Keratinocyte (primary cell): ENCODE results near the gene ELAVL2. TPM values are rescaled to one million over a fixed set of nuclear protein-coding genes. Genes with fewer than 3 reads are reported as not detected.

ENCODE experiments used
- DNase-seq: peaks from one replicate; pipeline ENCODE4 v3.0.0-alpha.2; 2011; ENCODE audit warnings: low read depth, missing footprints, low spot score
- FAIRE-seq: peaks from 2 replicates; lab custom pipeline; 2011; peaks lifted over from hg19 to GRCh38; lab: Jason Lieb, UNC
- H2AFZ ChIP-seq: 2 replicates; pipeline ENCODE4 v1.6.0; 2012; ENCODE audit warnings: low read length, control low read depth, inconsistent platforms; ENCODE audit not compliant: control insufficient read depth
- H3K27ac ChIP-seq: 2 replicates; pipeline ENCODE4 v1.5.1; 2011; ENCODE audit warnings: low read length; ENCODE audit not compliant: control insufficient read depth, insufficient read depth
- H3K27me3 ChIP-seq: 3 replicates; pipeline ENCODE4 v1.6.0; 2011; ENCODE audit warnings: low read length; ENCODE audit not compliant: control insufficient read depth, insufficient read depth; ENCODE audit errors: extremely low read depth
- H3K36me3 ChIP-seq, 2 experiments: 2 replicates in 1 of 2; 3 replicates in 1 of 2; pipeline ENCODE4 v1.5.1; 2011; ENCODE audit warnings: low read length in 2 of 2, mild to moderate bottlenecking in 1 of 2; ENCODE audit not compliant: control insufficient read depth in 2 of 2, insufficient read depth in 2 of 2; ENCODE audit errors: extremely low read depth in 1 of 2
- H3K4me1 ChIP-seq: 3 replicates; pipeline ENCODE4 v1.5.1; 2011; ENCODE audit warnings: low read length; ENCODE audit not compliant: control insufficient read depth, insufficient read depth; ENCODE audit errors: extremely low read depth
- H3K4me2 ChIP-seq: 3 replicates; pipeline ENCODE4 v1.6.0; 2011; ENCODE audit warnings: low read depth, low read length; ENCODE audit not compliant: control insufficient read depth, insufficient read depth; ENCODE audit errors: extremely low read depth
- H3K4me3 ChIP-seq, 3 experiments: fragments of 200-600 bp in 1 of 3; sonication (generic) in 1 of 3; 2 replicates in 2 of 3; 3 replicates in 1 of 3; pipeline ENCODE4 v1.5.1; 2011 to 2016; ENCODE audit warnings: low read length in 3 of 3, mild to moderate bottlenecking in 3 of 3, control low read depth in 2 of 3, inconsistent platforms in 1 of 3, low read depth in 1 of 3, mixed read lengths in 1 of 3, mixed run types in 1 of 3, moderate library complexity in 1 of 3; ENCODE audit not compliant: control insufficient read depth in 2 of 3, insufficient read depth in 2 of 3; ENCODE audit errors: extremely low read depth in 1 of 3
- H3K79me2 ChIP-seq: 2 replicates; pipeline ENCODE4 v1.6.0; 2012; ENCODE audit warnings: low read length; ENCODE audit not compliant: control insufficient read depth, insufficient read depth
- H3K9ac ChIP-seq: 3 replicates; pipeline ENCODE4 v1.6.0; 2011; ENCODE audit warnings: low read length; ENCODE audit not compliant: control insufficient read depth, insufficient read depth; ENCODE audit errors: extremely low read depth
- H3K9me1 ChIP-seq: 3 replicates; pipeline ENCODE4 v1.6.0; 2011; ENCODE audit warnings: low read length; ENCODE audit not compliant: control insufficient read depth, insufficient read depth; ENCODE audit errors: extremely low read depth
- H3K9me3 ChIP-seq: 2 replicates; pipeline ENCODE4 v1.5.1; 2012; ENCODE audit warnings: low read depth, low read length; ENCODE audit not compliant: control insufficient read depth
- H4K20me1 ChIP-seq: 3 replicates; pipeline ENCODE4 v1.6.0; 2011; ENCODE audit warnings: low read length; ENCODE audit not compliant: control insufficient read depth, insufficient read depth; ENCODE audit errors: extremely low read depth
- CTCF ChIP-seq, 3 experiments: IDR thresholded peaks in 1 of 3; conservative IDR thresholded peaks in 1 of 3; optimal IDR thresholded peaks in 1 of 3; 2 replicates in 2 of 3; 3 replicates in 1 of 3; pipeline versions ENCODE3 to v1.5.1; 2011; ENCODE audit warnings: low read length in 3 of 3, mild to moderate bottlenecking in 3 of 3, moderate library complexity in 2 of 3, control low read depth in 1 of 3, inconsistent platforms in 1 of 3; ENCODE audit not compliant: insufficient read depth in 2 of 3; ENCODE audit errors: extremely low read depth in 1 of 3
- EZH2 ChIP-seq: IDR thresholded peaks from one replicate; pipeline ENCODE4 v1.6.1; 2012; ENCODE audit warnings: inconsistent platforms, mild to moderate bottlenecking, low read length, moderate library complexity
- dilution Hi-C: fragments of 300-500 bp; cut with MboI; formaldehyde crosslinking; loops from one replicate; pipeline ENCODE4 v1.7.0; 2020; ENCODE audit warnings: low sequenced_read_pairs; ENCODE audit not compliant: extremely low pct_ligation_motif_present
- polyA plus RNA-seq, 5 experiments: library from polyadenylated mRNA; depleted of rRNA in 3 of 5; stranded (reverse) in 3 of 5; stranded (forward) in 1 of 5; unstranded in 1 of 5; fragments of >200 nt; gene quantifications; 1 replicate in 1 of 5; 2 replicates in 3 of 5; 3 replicates in 1 of 5; pipeline versions ENCODE4 v1.2.1 to v1.2.3, GENCODE V29; 2011 to 2012; ENCODE audit warnings: missing spikeins in 2 of 5, low read depth in 1 of 5, low replicate concordance in 1 of 5

Gene ELAVL2
- polyA plus RNA-seq, 1 donor (not counting 4 experiments of a cell fraction or from before 2014, with no cell fraction given) = 4.3 TPM

- no peak for TF ChIP-seq EZH2
- TF ChIP-seq CTCF (optimal IDR thresholded peaks at IDR 0.05 in 1 of 3, IDR thresholded peaks at IDR 0.05 in 1 of 3, conservative IDR thresholded peaks at IDR 0.05 in 1 of 3; ENCODE audit: extremely low read depth in 1 of 3, insufficient read depth in 2 of 3, low read length in 3 of 3) = no peak
- Histone ChIP-seq H3K4me3 (no peak overlapping the region), H3K4me2 (no peak overlapping the region), H3K9me1 (no peaks in the 10 kb centered on the region), H4K20me1 (no peaks in the 10 kb centered on the region), H3K4me1 (no peaks in the 10 kb centered on the region), H3K79me2 (no peaks in the 10 kb centered on the region), H3K9me3 (no peaks in the 10 kb centered on the region), H2AFZ (no peak overlapping the region), H3K36me3 (no peaks in the 10 kb centered on the region), H3K27me3 (no peaks in the 10 kb centered on the region), H3K27ac (no peak overlapping the region), H3K9ac (no peak overlapping the region)
- DNase-seq = no peak
- no peak for FAIRE-seq
- dilution Hi-C loops = no loop called here
Measured at GRCh38 chr9:23648651-23649050, 177.4 kb downstream of the ELAVL2 start.

- FAIRE-seq (no peak), DNase-seq (no peak)
- Histone ChIP-seq H3K27me3 (no peaks in the 10 kb centered on the region), H3K79me2 (no peaks in the 10 kb centered on the region), H3K27ac (no peak overlapping the region), H4K20me1 (no peaks in the 10 kb centered on the region), H3K4me1 (no peaks in the 10 kb centered on the region), H3K9ac (no peak overlapping the region), H3K36me3 (no peaks in the 10 kb centered on the region), H3K4me2 (no peak overlapping the region), H3K9me3 (no peaks in the 10 kb centered on the region), H2AFZ (no peak overlapping the region), H3K9me1 (no peaks in the 10 kb centered on the region), H3K4me3 (no peak overlapping the region)
- TF ChIP-seq CTCF (optimal IDR thresholded peaks at IDR 0.05 in 1 of 3, IDR thresholded peaks at IDR 0.05 in 1 of 3, conservative IDR thresholded peaks at IDR 0.05 in 1 of 3; ENCODE audit: extremely low read depth in 1 of 3, insufficient read depth in 2 of 3, low read length in 3 of 3) (no peak), EZH2 (no peak)
- dilution Hi-C loops = no loop called here
Measured at GRCh38 chr9:23644896-23645295, 181.1 kb downstream of the ELAVL2 start.
